ENCODE results near the gene C19orf81. TPM values are rescaled to one million over a fixed set of nuclear protein-coding genes. Genes with fewer than 3 reads are reported as not detected.
"Not testable (repeated sequence)": the region's sequence is repeated elsewhere in the genome, so short reads cannot be mapped to it uniquely, and the experiment has no call there.

Gene C19orf81
- total and polyA plus RNA-seq, 2 experiments from 2014 or later = 1.6 TPM; not detected in 1

DNA sequence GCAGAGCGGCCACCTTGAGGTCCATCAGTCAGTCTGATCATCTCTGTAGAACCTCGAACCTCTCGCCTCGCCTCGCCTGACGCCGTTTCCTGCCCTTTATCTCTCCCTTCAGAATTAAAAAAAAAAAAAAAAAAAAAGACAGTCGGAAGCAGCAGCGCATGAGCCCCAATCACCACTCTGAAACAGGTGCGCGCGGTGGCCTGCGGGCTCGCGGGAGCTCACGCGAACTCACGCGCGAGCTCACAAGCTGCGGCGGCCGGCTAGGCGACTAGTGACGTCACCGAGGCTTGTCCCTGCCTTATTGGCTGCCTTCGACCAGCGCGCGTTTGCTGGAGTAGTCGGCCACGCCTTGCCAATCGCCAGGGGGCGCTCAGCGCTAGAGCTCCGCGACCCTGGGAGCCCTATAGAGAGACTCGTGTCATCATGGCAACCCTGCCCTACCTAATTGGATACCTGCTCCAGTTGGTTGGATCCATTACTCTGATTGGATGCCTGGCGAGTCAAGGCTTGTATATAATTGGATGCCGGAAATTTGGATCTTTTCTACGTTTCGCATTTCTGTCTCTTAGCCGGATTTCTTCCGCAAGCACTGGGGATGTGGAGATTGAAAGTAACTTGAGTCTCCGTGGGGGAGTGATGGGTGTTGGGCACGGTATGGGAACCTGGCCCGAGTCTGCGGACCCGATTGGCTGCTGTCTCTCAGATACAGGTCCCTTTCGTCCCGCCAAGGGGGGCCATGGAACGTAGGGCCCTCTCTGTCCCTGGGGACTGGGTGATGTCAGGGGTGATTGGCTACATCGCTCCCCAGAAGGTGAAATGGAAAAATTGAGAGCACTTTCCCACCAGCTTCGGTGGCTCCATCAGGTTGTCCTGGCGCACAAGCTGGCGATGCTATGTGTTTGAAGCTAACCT is 41.1 kb upstream of the C19orf81 start:
- no peak overlapping the region for H3K27ac ChIP-seq
- TF ChIP-seq EZH2phosphoT487 (IDR thresholded peaks at IDR 0.05; ENCODE audit: insufficient read depth, low read depth) = no peak
- no peak for TF ChIP-seq EZH2 (IDR thresholded peaks at IDR 0.05; ENCODE audit: insufficient read depth, poor library complexity, severe bottlenecking)
- no peaks in the 10 kb centered on the region for H4K20me1 ChIP-seq (ENCODE audit: insufficient read depth)
- H2AFZ ChIP-seq = no peak overlapping the region
- DNase-seq = peak; percentile 73
- H3K36me3 ChIP-seq (ENCODE audit: low read depth) = no peaks in the 10 kb centered on the region
- no peaks in the 10 kb centered on the region for H3F3A ChIP-seq (ENCODE audit: insufficient read depth)
- no peaks in the 10 kb centered on the region for H3K9me3 ChIP-seq (ENCODE audit: low read depth)
- no peak overlapping the region for H3K4me2 ChIP-seq (ENCODE audit: unreplicated experiment)
- in situ Hi-C loops (cut with MboI) = no loop called here
- H3K4me1 ChIP-seq (ENCODE audit: insufficient read depth) = no peaks in the 10 kb centered on the region
- H3K9ac ChIP-seq = no peak overlapping the region
- no peaks in the 10 kb centered on the region for H3K9me2 ChIP-seq (ENCODE audit: insufficient read depth)
- no peaks in the 10 kb centered on the region for H3K79me2 ChIP-seq (ENCODE audit: insufficient read depth)
- WGBS, 2 experiments (ENCODE audit: low coverage in 1 of 2, low lambda C conversion rate in 2 of 2, missing lambda C conversion rate in 2 of 2) = 21 to 24% methylated on average over 51 to 56 of the region's 56 CpGs
- no peak overlapping the region for H3K4me3 ChIP-seq
- no peaks in the 10 kb centered on the region for H3K27me3 ChIP-seq (replicated peaks; ENCODE audit: insufficient read depth)

DNA sequence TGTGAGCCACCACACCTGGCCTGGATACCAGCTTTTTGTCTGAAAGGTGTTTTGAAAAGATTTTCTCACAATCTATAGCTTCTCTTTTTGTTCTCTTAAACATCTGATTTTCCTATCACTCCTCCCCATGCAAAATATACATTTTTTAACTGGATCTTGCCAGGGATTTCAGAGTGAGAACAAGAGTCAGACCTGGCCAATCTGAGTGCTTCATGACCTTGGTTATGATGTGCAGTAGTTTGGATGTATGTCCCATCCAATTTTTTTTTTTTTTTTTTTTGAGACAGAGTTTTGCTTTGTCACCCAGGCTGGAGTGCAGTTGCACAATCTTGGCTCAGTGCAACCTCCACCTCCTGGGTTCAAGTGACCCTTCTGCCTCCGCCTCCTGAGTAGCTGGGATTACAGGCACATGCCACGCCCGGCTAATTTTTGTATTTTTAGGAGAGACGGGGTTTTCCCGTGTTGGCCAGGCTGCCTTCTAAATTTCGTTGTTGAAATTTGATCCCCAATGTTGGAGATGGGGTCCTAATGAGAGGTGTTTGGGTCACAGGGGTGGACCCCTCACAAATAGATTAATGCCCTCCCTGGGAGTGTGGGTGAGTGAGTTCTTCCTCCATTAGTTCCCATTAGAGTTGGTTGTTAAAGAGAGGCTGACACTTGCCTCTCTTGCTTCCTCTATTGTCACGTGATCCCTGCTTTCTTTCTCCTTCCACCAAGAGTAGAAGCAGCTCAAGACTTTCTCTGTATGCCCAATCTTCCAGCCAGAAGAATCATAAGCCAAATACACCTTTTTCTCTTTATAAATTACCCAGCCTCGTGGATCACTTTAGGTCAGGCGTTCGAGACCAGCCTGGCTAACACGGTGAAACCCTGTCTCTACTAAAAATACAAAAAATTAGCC is 36.5 kb upstream of the C19orf81 start:
- H2AFZ ChIP-seq; H4K20me1 ChIP-seq (ENCODE audit: insufficient read depth); H3K36me3 ChIP-seq (ENCODE audit: low read depth); DNase-seq; H3K27ac ChIP-seq; H3F3A ChIP-seq (ENCODE audit: insufficient read depth); H3K27me3 ChIP-seq (replicated peaks; ENCODE audit: insufficient read depth); H3K9ac ChIP-seq; H3K79me2 ChIP-seq (ENCODE audit: insufficient read depth); H3K4me2 ChIP-seq (ENCODE audit: unreplicated experiment); H3K4me1 ChIP-seq (ENCODE audit: insufficient read depth); in situ Hi-C loops (cut with MboI); H3K9me2 ChIP-seq (ENCODE audit: insufficient read depth); H3K4me3 ChIP-seq; H3K9me3 ChIP-seq (ENCODE audit: low read depth): not testable (repeated sequence)
- 35 to 40% methylated on average over 10 to 11 of the region's 11 CpGs for WGBS, 2 experiments (ENCODE audit: low coverage in 1 of 2, low lambda C conversion rate in 2 of 2, missing lambda C conversion rate in 2 of 2)

DNA sequence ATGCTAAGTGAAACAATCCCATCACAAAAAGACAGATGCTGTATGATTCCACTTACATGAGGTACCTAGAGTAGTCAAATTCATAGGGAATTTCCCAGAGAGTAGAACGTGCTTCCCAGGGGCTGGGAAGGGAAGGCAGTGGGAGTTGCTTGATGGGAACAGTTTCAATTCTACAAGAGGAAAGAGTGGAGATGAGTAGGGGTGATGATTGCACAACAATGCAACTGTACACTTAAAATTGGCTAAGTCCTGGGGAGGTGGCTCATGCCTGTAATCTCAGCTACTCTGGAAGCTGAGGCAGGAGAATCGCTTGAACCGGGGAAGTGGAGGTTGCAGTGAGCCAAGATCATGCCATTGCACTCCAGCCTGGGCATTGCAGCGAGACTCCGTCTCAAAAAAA is 30.9 kb upstream of the C19orf81 start:
- H3K27me3 ChIP-seq (replicated peaks; ENCODE audit: insufficient read depth); H3K9ac ChIP-seq; H3F3A ChIP-seq (ENCODE audit: insufficient read depth); H3K9me3 ChIP-seq (ENCODE audit: low read depth); H2AFZ ChIP-seq; H3K36me3 ChIP-seq (ENCODE audit: low read depth); H4K20me1 ChIP-seq (ENCODE audit: insufficient read depth); H3K9me2 ChIP-seq (ENCODE audit: insufficient read depth); H3K4me1 ChIP-seq (ENCODE audit: insufficient read depth); DNase-seq; H3K4me2 ChIP-seq (ENCODE audit: unreplicated experiment); H3K4me3 ChIP-seq; H3K27ac ChIP-seq; H3K79me2 ChIP-seq (ENCODE audit: insufficient read depth); in situ Hi-C loops (cut with MboI): not testable (repeated sequence)
- 38 to 61% methylated on average over 4 of the region's 5 CpGs for WGBS, 2 experiments (ENCODE audit: low coverage in 1 of 2, low lambda C conversion rate in 2 of 2, missing lambda C conversion rate in 2 of 2)

DNA sequence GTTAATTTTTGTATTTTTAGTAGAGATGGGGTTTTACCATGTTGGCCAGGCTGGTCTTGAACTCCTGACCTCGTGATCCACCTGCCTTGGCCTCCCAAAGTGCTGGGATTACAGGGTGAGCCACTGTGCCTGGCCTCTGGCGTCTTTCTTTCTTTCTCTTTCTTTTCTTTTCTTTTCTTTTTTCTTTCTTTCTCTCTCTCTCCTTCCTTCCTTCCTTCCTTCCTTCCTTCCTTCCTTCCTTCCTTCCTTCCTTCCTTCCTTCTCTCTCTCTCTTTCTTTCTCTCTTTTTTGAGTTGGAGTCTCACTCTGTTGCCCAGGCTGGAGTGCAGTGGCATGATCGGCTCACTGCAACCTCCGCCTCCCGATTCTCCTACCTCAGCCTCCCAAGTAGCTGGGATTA is 30.1 kb upstream of the C19orf81 start:
- H4K20me1 ChIP-seq (ENCODE audit: insufficient read depth); H3K9me2 ChIP-seq (ENCODE audit: insufficient read depth); H3K4me2 ChIP-seq (ENCODE audit: unreplicated experiment); in situ Hi-C loops (cut with MboI); DNase-seq; H3K4me3 ChIP-seq; H2AFZ ChIP-seq; H3K9ac ChIP-seq; H3F3A ChIP-seq (ENCODE audit: insufficient read depth); H3K27ac ChIP-seq; H3K36me3 ChIP-seq (ENCODE audit: low read depth); H3K79me2 ChIP-seq (ENCODE audit: insufficient read depth); H3K27me3 ChIP-seq (replicated peaks; ENCODE audit: insufficient read depth); H3K9me3 ChIP-seq (ENCODE audit: low read depth); H3K4me1 ChIP-seq (ENCODE audit: insufficient read depth): not testable (repeated sequence)
- WGBS, 2 experiments (ENCODE audit: low coverage in 1 of 2, low lambda C conversion rate in 2 of 2, missing lambda C conversion rate in 2 of 2) = 58 to 59% methylated on average over 5 of the region's 5 CpGs

DNA sequence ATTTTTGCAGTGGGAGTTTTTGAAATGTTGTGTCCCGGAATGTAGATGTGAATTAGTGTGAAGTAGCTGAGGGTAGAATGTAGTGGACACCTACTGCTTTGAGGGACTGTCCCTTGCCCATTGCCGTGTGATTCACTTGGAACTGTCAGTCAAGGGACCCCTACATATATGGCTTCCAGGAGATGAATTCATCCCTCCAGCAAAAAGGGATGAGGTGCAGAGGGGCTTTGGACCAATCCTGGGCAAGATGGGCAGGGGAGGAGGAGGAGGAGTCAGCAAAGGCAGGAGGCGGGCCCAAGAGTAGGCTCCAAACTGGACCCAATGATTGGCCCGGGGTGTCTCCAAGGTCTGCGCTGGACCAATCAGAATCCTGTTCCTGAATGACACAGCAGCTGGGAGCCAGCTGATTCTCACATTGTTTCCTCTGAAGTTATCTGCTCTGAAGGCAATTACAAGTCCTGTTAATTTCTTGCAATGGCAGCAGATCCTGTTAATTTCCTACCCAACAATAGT is 28.8 kb upstream of the C19orf81 start:
- H3K27ac ChIP-seq; H4K20me1 ChIP-seq (ENCODE audit: insufficient read depth); H3K79me2 ChIP-seq (ENCODE audit: insufficient read depth); H3K4me1 ChIP-seq (ENCODE audit: insufficient read depth); H3K4me2 ChIP-seq (ENCODE audit: unreplicated experiment); H3K36me3 ChIP-seq (ENCODE audit: low read depth); H3K9me3 ChIP-seq (ENCODE audit: low read depth); H3F3A ChIP-seq (ENCODE audit: insufficient read depth); H3K9me2 ChIP-seq (ENCODE audit: insufficient read depth); H3K4me3 ChIP-seq; H3K27me3 ChIP-seq (replicated peaks; ENCODE audit: insufficient read depth); H3K9ac ChIP-seq; in situ Hi-C loops (cut with MboI); H2AFZ ChIP-seq; DNase-seq: not testable (repeated sequence)
- 23 to 30% methylated on average over 2 to 5 of the region's 5 CpGs for WGBS, 2 experiments (ENCODE audit: low coverage in 1 of 2, low lambda C conversion rate in 2 of 2, missing lambda C conversion rate in 2 of 2)

Data from GM23248 (cell line).